Vagina (tissue), 2 donors: Measurements from ENCODE around the gene LAMB1. TPM values are rescaled to one million over a fixed set of nuclear protein-coding genes. Genes with fewer than 3 reads are reported as not detected.

Experiments used
- DNase-seq, 2 donors: peaks; one replicate each; pipeline ENCODE4 v3.0.0-alpha.2; 2017; ENCODE audit errors: extremely low spot score in 2 of 2
- H3K27ac ChIP-seq: fragments of 200-600 bp; sonication (generic); one replicate; pipeline ENCODE4 v1.5.1; 2019
- H3K27me3 ChIP-seq: fragments of 200-600 bp; sonication (generic); one replicate; pipeline ENCODE4 v1.5.1; 2019
- H3K36me3 ChIP-seq, 2 donors: fragments of 200-600 bp; sonication (generic); one replicate each; pipeline ENCODE4 v1.5.1; 2017 to 2019
- H3K4me1 ChIP-seq: fragments of 200-600 bp; sonication (generic); one replicate; pipeline ENCODE4 v1.5.1; 2019
- H3K4me3 ChIP-seq, 2 donors: fragments of 200-600 bp; sonication (generic); 1 replicate in 1 of 2; 2 replicates in 1 of 2; pipeline ENCODE4 v1.5.1; 2016 to 2019
- H3K9me3 ChIP-seq: fragments of 200-600 bp; sonication (generic); one replicate; pipeline ENCODE4 v1.5.1; 2019
- CTCF ChIP-seq, 3 experiments: fragments of 450-650 bp in 2 of 3; fragments of 200-600 bp in 1 of 3; sonication (generic) in 1 of 3; IDR thresholded peaks; one replicate each; pipeline ENCODE4 v1.5.1; 2017 to 2019; ENCODE audit warnings: antibody characterized with exemption in 3 of 3, mild to moderate bottlenecking in 2 of 3, moderate library complexity in 2 of 3
- POLR2A ChIP-seq, 2 donors: fragments of 450-650 bp; IDR thresholded peaks; one replicate each; pipeline ENCODE4 v1.6.1; 2017; ENCODE audit warnings: antibody characterized with exemption in 2 of 2, mild to moderate bottlenecking in 2 of 2, moderate library complexity in 2 of 2
- POLR2AphosphoS5 ChIP-seq, 2 donors: sonication (generic); formaldehyde crosslinking; IDR thresholded peaks; one replicate each; pipeline ENCODE4 v1.9.0; 2017; ENCODE audit warnings: antibody characterized with exemption in 2 of 2, mild to moderate bottlenecking in 2 of 2, low read depth in 1 of 2; ENCODE audit not compliant: insufficient read depth in 1 of 2
- intact Hi-C: fragments of 100-400 bp; cut with DNase I; formaldehyde crosslinking; loops from one replicate; pipeline ENCODE4 v1.15.1; 2023
- total RNA-seq: library from RNA; depleted of rRNA; stranded (reverse); fragments of >200 nt; gene quantifications from one replicate; pipeline ENCODE4 v1.2.3, GENCODE V29; 2016

LAMB1 gene
- total RNA-seq, 1 donor from 2014 or later, result 152 TPM

DNA sequence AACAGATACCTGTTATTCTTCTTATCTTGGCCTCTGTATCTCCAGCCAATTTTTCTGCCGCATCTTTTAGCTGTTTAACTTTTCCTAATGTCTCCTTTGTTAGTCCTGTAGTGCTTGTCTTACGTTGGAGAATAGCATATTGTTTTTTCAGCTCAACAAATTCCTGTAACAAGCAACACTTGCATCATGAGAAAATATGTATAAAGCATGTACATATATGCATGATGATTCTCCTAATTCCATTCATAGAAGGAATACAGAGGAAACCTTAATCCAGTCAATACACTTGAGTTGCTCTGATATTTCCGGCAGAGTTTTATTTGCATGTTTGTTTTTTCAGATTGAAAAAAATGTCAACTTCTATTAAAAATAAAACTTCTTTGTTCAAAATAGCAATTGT is 26.1 kb upstream of the LAMB1 start:
- Histone ChIP-seq H3K27me3 (no peaks in the 10 kb centered on the region), H3K27ac (no peak overlapping the region), H3K4me1 (no peaks in the 10 kb centered on the region), H3K4me3 (no peak overlapping the region), H3K9me3 (no peaks in the 10 kb centered on the region), H3K36me3 (no peaks in the 10 kb centered on the region)
- intact Hi-C loops, result no loop called here
- no peak for TF ChIP-seq POLR2AphosphoS5 (IDR thresholded peaks at IDR 0.05; ENCODE audit: insufficient read depth in 1 of 2, low read depth in 1 of 2)
- no peak for TF ChIP-seq POLR2A (IDR thresholded peaks at IDR 0.05)
- TF ChIP-seq CTCF (IDR thresholded peaks at IDR 0.05), result no peak
- no peak for DNase-seq

DNA sequence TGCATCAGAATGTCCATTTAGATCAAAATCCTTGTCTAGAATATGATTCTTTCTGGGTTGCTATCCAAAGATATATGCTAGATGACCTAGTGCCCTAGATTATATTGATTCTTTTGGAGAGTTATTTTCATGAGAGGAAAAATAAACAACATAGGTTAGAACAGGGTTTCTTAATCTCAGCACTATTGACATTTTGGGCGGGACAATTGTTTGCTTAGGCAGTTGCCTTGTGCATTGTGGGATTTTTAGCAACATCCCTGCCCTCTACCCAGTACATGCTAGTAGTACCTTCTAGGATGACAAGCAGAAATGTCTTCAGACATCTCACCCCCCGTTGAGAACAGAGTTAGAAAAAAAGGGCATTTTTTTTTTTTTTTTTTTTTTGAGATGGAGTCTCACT is 25.1 kb upstream of the LAMB1 start:
- intact Hi-C loops, result no loop called here
- Histone ChIP-seq H3K4me1 (no peaks in the 10 kb centered on the region), H3K9me3 (no peaks in the 10 kb centered on the region), H3K36me3 (no peaks in the 10 kb centered on the region), H3K27me3 (no peaks in the 10 kb centered on the region), H3K27ac (no peak overlapping the region), H3K4me3 (no peak overlapping the region)
- no peak for DNase-seq
- no peak for TF ChIP-seq CTCF (IDR thresholded peaks at IDR 0.05)

DNA sequence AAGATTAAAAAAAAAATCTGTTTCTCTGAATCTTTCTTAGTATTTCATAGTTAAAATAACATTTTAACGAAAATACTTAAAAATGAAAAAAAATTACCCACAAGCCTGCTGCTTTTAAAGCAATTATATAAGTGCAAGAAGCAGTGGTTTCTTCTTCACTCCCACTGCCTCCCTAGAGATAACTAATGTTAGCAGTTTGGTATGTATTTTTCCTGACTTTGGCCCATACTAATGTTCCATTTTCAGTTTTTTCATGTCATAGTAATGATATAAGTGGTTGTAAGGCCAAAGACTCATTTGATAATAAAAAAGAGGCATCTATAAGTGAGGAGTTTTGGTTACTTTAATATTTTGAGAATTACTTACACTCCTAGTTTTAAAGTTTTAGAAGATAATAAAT is 24.3 kb upstream of the LAMB1 start:
- Histone ChIP-seq H3K4me3 (no peak overlapping the region), H3K27me3 (no peaks in the 10 kb centered on the region), H3K4me1 (no peaks in the 10 kb centered on the region), H3K36me3 (no peaks in the 10 kb centered on the region), H3K9me3 (no peaks in the 10 kb centered on the region), H3K27ac (no peak overlapping the region)
- TF ChIP-seq POLR2AphosphoS5 (IDR thresholded peaks at IDR 0.05; ENCODE audit: insufficient read depth in 1 of 2, low read depth in 1 of 2) (no peak), POLR2A (IDR thresholded peaks at IDR 0.05) (no peak), CTCF (IDR thresholded peaks at IDR 0.05) (no peak)
- intact Hi-C loops, result no loop called here
- no peak for DNase-seq

DNA sequence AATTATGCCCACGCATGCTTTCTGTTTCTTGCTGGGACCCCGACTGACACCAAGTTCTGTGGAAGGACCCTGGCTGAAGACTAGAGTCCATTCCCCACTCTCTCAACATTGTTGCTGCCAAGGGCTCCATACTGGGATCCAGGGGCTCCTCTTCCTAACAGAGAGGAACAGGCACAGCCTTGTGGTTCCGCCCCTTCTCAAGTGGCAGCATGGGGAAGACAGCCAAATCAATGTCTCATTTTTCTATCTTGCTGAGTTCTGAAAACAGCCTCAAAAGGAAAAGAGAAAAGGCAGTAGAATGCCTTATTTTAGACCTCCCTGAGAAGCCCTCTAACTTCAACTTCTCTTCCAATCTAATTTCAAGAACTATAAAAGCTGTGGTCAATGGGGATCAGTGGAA is 23.7 kb upstream of the LAMB1 start:
- DNase-seq, result no peak
- TF ChIP-seq POLR2A (IDR thresholded peaks at IDR 0.05), result no peak
- TF ChIP-seq POLR2AphosphoS5 (IDR thresholded peaks at IDR 0.05; ENCODE audit: insufficient read depth in 1 of 2, low read depth in 1 of 2), result no peak
- TF ChIP-seq CTCF (IDR thresholded peaks at IDR 0.05), result no peak
- Histone ChIP-seq H3K27me3 (no peaks in the 10 kb centered on the region), H3K4me3 (no peak overlapping the region), H3K36me3 (no peaks in the 10 kb centered on the region), H3K9me3 (no peaks in the 10 kb centered on the region), H3K4me1 (no peaks in the 10 kb centered on the region), H3K27ac (no peak overlapping the region)
- intact Hi-C loops, result no loop called here

GRCh38 chr7:108026116-108026515 is 23.2 kb upstream of the LAMB1 start:
- Histone ChIP-seq H3K4me1 (no peaks in the 10 kb centered on the region), H3K4me3 (no peak overlapping the region), H3K9me3 (no peaks in the 10 kb centered on the region), H3K27ac (no peak overlapping the region), H3K36me3 (no peaks in the 10 kb centered on the region), H3K27me3 (no peaks in the 10 kb centered on the region)
- intact Hi-C loops, result no loop called here
- DNase-seq, result no peak
- TF ChIP-seq POLR2A (IDR thresholded peaks at IDR 0.05) (no peak), POLR2AphosphoS5 (IDR thresholded peaks at IDR 0.05; ENCODE audit: insufficient read depth in 1 of 2, low read depth in 1 of 2) (no peak), CTCF (IDR thresholded peaks at IDR 0.05) (no peak)
